Measurements from ENCODE around the gene DUOX2.
"Not testable (repeated sequence)": the region's sequence is repeated elsewhere in the genome, so short reads cannot be mapped to it uniquely, and the experiment has no call there.

Gene DUOX2

GRCh38 chr15:45118996-45119395 is 5.0 kb upstream of the DUOX2 start:
- DNase-seq, result no peak

- peak; percentile 88 for DNase-seq
Measured at GRCh38 chr15:45118131-45118588, 4.2 kb upstream of the DUOX2 start.

GRCh38 chr15:45117308-45118130 is 3.5 kb upstream of the DUOX2 start:
- DNase-seq, result no peak

GRCh38 chr15:45116482-45117307 is 2.7 kb upstream of the DUOX2 start:
- no peak for DNase-seq

- no peak for DNase-seq
Measured at GRCh38 chr15:45116006-45116481, 2.1 kb upstream of the DUOX2 start.

GRCh38 chr15:45115312-45115820 is 1.4 kb upstream of the DUOX2 start:
- no peak for DNase-seq

GRCh38 chr15:45114751-45115085 is 746 bp upstream of the DUOX2 start:
- DNase-seq, result no peak

- DNase-seq, result no peak
Measured at GRCh38 chr15:45113380-45113990, 487 bp downstream of the DUOX2 start.

- DNase-seq, result no peak
Measured at GRCh38 chr15:45112591-45113379, 1.2 kb downstream of the DUOX2 start.

GRCh38 chr15:45112143-45112590 is 1.8 kb downstream of the DUOX2 start:
- no peak for DNase-seq

- no peak for DNase-seq
Measured at GRCh38 chr15:45111390-45112142, 2.4 kb downstream of the DUOX2 start.

- DNase-seq, result no peak
Measured at GRCh38 chr15:45110256-45110820, 3.6 kb downstream of the DUOX2 start.

- DNase-seq, result no peak
Measured at GRCh38 chr15:45107941-45108630, 5.9 kb downstream of the DUOX2 start.

- DNase-seq, result no peak
Measured at GRCh38 chr15:45106002-45106790, 7.8 kb downstream of the DUOX2 start.

- DNase-seq, result no peak
Measured at GRCh38 chr15:45105586-45105985, 8.4 kb downstream of the DUOX2 start.

- DNase-seq, result not testable (repeated sequence)
Measured at GRCh38 chr15:45104170-45104569, 9.8 kb downstream of the DUOX2 start.

- DNase-seq, result no peak
Measured at GRCh38 chr15:45102226-45102625, 11.7 kb downstream of the DUOX2 start.

- DNase-seq, result no peak
Measured at GRCh38 chr15:45101749-45102148, 12.2 kb downstream of the DUOX2 start.

- DNase-seq, result no peak
Measured at GRCh38 chr15:45100884-45101625, 12.9 kb downstream of the DUOX2 start.

All from EL (cell line).